ENCODE measurements around the gene LAMA2.

Gene LAMA2

GRCh38 chr6:129398764-129399163 is 515.8 kb downstream of the LAMA2 start:
- H3K4me3 ChIP-seq (ENCODE audit: low read depth, low read length) = no peak overlapping the region
- TF ChIP-seq, protein P1, sequence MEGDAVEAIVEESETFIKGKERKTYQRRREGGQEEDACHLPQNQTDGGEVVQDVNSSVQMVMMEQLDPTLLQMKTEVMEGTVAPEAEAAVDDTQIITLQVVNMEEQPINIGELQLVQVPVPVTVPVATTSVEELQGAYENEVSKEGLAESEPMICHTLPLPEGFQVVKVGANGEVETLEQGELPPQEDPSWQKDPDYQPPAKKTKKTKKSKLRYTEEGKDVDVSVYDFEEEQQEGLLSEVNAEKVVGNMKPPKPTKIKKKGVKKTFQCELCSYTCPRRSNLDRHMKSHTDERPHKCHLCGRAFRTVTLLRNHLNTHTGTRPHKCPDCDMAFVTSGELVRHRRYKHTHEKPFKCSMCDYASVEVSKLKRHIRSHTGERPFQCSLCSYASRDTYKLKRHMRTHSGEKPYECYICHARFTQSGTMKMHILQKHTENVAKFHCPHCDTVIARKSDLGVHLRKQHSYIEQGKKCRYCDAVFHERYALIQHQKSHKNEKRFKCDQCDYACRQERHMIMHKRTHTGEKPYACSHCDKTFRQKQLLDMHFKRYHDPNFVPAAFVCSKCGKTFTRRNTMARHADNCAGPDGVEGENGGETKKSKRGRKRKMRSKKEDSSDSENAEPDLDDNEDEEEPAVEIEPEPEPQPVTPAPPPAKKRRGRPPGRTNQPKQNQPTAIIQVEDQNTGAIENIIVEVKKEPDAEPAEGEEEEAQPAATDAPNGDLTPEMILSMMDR (IDR thresholded peaks at IDR 0.05; ENCODE audit: low read depth, low read length) = no peak

- TF ChIP-seq, protein P1 (IDR thresholded peaks at IDR 0.05; ENCODE audit: low read depth, low read length) = no peak
- H3K4me3 ChIP-seq (ENCODE audit: low read depth, low read length) = no peak overlapping the region
Observed at GRCh38 chr6:129402244-129402643, 519.3 kb downstream of the LAMA2 start.

- TF ChIP-seq, protein P1 (IDR thresholded peaks at IDR 0.05; ENCODE audit: low read depth, low read length) = no peak
- H3K4me3 ChIP-seq (ENCODE audit: low read depth, low read length) = no peak overlapping the region
Observed at GRCh38 chr6:129411092-129411491, 528.2 kb downstream of the LAMA2 start.

GRCh38 chr6:129416337-129416990 is 533.5 kb downstream of the LAMA2 start:
- H3K4me3 ChIP-seq (ENCODE audit: low read depth, low read length) = no peak overlapping the region
- TF ChIP-seq, protein P1 (IDR thresholded peaks at IDR 0.05; ENCODE audit: low read depth, low read length) = no peak

DNA sequence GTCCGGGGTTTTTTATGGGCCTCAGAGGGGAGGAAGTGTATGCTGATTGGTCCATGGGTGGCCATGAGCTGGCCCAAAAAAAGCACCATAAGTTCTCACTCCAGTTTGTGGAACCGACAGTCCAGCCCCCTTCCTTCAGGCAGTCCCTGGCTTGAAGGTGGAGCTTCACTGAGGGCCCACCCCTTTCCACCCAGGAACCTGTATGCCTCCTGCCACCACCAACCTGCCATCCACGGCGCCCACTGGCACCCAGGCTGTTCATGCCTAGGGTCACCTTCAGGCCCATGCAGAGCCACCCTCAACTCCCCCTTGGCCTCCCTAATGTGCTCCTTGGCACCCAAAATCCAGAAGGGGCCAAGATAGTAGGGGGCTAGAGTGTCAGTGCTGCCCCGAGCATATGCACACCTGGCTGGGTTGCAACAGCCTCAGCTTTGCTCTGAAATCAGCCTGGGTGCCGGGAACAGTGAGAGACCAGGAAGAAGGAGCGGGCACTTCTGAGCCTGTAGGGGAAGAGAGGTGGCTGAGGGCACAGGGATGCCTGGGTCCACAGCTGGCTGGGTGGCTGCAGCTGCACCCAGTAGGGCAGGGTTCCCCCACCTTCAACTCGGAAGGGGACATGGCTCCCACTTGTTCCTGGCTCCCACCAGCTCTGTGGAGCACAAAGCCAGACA is 534.6 kb downstream of the LAMA2 start:
- H3K4me3 ChIP-seq (ENCODE audit: low read depth, low read length) = no peak overlapping the region
- TF ChIP-seq, protein P1 (IDR thresholded peaks at IDR 0.05; ENCODE audit: low read depth, low read length) = no peak

- TF ChIP-seq, protein P1 (IDR thresholded peaks at IDR 0.05; ENCODE audit: low read depth, low read length) = no peak
- no peak overlapping the region for H3K4me3 ChIP-seq (ENCODE audit: low read depth, low read length)
Observed at GRCh38 chr6:129419324-129419723, 536.4 kb downstream of the LAMA2 start.

- H3K4me3 ChIP-seq (ENCODE audit: low read depth, low read length) = no peak overlapping the region
Observed at GRCh38 chr6:129426343-129426742, 543.4 kb downstream of the LAMA2 start.

More at GRCh38 chr6:129426343-129426742, 543.4 kb downstream of the LAMA2 start:
- TF ChIP-seq, protein P1 (IDR thresholded peaks at IDR 0.05; ENCODE audit: low read depth, low read length) = no peak
